Effector CD4-positive, alpha-beta T cell (primary cell): ENCODE results near the gene C20orf144.
A peak's percentile ranks its signal among the peaks of the same experiment; 100 is the strongest.

Experiments used
- DNase-seq: peaks from one replicate; pipeline ENCODE4 v3.0.0-alpha.2; 2020

Gene C20orf144

DNA sequence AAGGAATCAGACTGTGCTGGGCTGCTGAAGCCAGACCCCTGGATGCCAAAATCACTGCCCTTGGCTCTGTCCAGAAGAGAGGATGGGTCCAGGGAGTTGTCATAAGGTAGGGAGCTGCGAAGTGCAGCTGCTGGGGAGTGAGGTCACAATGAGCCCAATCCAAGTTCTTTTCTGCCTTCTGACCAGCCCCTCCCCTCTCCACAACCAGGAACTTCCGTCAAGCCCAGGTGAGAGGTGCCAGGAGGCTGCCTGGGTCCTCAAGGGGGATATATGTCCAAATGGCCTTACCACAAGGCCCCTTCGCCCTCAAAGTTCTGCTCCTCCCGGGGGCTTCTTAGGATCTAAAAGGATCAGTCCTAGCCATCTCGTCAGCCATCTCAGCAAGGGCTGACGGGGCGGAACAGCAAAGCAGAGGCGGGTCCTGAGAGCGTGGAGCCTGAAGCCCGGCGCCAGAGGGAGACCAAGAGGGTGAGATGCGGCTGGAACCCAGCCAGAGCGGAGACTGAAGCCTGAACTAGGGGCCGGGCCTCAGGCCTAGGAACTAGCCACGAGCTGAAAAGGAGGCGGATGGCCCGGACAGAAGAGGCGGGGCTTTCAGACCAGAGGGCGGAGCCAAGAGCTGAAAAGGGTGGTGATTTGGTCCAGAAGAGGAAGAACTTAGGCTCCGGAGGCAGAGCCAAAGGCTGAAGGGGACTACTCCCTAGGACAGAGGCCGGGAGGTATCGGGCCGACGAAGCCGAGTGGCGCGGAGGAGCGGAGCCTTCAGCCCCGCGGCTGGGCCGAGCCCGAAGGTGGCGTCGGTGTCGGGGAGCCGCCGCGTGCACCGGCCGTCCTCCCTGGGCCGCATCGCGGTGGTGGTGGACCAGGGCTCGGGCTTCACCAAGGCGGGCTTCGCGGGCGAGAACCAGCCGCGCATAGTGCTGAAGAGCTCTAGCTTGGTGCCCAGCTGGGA lies 4.4 kb downstream of the C20orf144 start, which contains the start of gene ACTL10:
Gene ACTL10, plus strand, starts transcription at position 651 of the 952 bp plus-strand sequence. CDS start 555 bp downstream, outside the sequence.
- peak; percentile 64 for DNase-seq

DNA sequence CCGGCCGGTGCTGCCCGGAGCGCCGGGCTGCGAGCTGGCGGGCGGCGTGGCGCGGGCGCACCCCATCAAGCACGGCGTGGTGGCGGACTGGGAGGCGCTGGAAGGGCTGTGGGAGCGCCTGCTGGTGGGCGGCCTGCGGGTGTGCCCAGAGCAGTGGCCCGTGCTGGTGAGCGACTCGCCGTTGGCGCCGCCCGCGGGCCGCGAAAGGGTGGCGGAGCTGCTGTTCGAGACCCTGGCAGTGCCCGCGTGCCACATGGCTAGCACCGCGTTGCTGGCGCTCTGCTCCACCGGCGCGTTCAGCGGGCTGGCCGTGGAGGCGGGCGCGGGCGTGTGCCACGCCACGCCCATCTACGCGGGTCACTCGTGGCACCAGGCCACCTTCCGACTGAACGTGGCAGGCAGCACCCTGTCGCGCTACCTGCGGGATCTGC lies 5.1 kb downstream of the C20orf144 start:
- peak; percentile 29 for DNase-seq

DNA sequence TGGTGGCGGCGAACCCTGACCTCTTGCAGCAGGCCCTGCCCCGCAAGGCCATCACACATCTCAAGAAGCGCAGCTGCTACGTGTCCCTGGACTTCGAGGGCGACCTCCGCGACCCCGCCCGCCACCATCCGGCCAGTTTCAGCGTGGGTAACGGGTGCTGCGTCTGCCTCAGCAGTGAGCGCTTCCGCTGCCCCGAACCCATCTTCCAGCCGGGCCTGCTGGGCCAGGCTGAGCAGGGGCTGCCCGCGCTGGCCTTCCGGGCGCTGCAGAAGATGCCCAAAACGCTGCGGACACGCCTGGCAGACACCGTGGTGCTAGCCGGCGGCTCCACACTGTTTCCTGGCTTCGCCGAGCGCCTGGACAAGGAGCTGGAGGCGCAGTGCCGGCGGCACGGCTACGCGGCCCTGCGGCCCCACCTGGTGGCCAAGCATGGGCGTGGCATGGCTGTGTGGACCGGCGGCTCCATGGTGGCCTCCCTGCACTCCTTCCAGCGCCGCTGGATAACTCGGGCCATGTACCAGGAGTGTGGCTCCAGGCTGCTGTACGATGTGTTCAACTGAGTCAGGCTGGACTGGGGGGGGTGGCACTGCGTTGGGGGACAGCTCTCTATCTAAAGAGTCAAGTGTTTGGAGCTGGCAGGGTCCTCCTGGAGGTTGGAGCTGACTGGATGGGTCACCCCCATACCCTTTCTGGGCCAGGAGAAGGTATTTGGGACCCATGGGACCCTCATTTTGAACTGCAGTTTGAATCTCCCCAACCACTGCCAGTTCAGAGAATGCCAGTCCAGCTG lies 5.7 kb downstream of the C20orf144 start:
- peak; percentile 68 for DNase-seq

DNA sequence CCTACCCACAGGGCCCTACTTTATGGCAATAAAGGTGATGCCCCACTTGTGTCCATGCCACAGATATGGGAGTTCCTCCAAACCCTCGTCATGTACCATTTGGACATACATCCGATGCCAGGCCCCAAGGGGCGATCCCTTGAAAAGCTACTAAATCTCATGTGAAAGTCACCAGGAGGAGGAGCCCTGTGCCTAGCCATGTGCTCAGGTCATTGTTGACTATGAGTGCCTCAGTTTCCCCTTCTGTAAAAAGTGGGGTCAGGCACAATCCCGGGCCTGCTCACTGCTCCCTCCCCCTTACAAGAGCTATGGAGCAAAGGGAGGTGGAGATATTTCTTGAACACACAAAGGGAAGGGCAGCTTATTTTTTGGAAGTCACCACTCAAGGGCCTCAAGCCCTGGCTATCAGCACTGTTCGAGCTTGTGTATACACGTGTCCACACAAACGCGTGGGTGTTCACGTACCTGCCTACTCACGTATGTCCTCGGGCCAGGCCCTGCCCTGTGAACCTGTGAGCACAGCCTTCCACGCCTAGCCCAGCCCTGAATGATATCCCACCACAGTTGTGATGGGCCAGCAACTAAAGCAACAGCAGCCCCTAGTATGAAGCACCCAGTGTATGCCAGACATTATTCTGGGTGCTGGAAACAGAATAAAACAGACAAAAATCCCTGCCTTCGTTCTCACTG lies 6.5 kb downstream of the C20orf144 start:
- DNase-seq: no peak

DNA sequence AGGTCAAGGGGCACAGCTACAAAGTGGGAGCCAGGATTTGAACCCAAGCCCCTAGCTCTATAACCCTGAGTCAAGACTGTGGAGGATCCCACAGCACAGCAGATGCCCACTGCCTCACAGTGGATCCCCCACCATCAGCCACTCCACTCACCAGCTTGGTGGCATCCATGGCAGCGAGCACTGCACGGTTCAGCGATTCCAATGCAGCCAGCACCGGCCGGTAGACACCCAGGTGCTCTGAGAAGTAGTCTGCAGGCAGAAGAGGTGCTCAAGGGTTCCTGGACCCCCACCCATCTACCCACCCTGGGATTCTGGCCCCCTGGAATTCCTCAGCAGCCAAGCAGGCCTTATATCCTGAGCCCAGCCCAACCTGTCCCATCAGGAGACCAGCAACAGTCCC lies 7.1 kb downstream of the C20orf144 start:
- DNase-seq: no peak

DNA sequence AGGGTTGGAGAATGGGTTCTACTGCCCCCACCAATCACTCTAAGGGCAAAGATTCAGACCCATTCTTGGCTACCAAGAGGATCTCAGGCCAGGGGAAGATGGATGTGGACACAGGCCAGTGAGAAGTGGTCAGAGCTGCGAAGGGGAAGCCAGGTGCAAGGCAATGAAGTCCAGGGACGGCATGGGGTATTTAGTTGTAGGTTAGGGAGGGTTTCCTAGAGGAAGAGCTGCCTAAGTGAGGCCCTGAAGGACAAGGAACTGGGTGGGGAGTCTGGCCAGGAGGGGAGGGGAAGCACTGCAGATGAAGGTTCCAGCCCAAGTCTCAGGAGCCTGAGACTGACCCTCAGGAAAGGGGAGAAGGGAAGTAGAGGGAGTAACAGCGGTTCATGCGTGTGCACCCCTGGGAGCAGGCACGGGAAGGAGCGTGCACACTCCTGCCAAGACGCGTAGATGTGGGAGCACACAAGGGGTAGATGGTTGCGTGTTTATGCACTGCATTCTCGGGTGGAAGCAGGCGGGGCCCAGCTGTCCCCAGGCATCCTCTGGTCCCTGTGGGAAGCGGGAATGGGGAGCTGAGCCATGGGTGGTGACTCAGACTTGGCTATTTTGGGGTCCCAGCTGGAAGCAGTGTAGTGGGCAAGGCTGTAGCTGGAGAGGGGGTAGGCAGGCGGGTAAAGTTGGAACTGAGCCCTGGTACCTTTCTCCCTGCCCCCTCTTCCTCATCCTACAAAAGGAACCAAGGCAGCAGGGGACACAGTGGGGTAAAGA lies 7.9 kb downstream of the C20orf144 start:
- DNase-seq: no peak

DNA sequence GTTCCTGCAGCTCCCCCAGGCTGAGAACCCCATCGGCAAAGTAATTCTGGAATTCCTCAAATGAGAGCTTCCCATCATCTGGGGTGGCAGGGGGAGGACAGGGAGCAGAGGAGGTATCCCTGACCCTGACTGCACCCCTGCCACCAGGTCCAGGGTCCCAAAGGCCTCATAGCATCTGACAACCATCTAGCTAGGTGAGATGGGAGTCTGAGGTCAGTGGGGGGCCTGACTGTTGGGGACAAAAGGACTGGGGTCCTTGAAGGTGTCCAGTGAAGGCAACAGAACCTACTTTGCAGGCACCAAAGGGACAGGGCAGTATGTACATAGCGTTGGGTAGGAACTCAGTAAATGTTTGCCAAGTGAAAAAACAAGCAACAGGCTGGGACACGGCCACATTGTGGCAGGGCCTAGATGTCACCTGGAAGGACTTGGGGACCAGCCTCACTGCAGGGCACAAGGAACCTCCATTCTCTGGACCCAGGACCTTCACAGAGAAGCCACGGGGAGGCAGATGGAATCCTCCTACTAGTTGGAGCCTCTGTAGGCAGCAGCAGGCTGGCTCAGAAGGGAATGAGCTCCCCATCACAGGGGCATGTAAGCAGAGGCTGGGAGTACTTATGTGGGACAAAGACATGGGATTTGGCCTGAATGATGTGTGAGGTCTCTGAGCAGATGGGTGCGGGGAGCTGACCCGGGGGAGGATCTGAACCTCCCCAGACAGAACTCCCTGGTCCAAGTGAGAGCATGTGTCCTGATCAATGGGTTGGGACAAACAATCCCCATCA lies 8.8 kb downstream of the C20orf144 start:
- no peak for DNase-seq

DNA sequence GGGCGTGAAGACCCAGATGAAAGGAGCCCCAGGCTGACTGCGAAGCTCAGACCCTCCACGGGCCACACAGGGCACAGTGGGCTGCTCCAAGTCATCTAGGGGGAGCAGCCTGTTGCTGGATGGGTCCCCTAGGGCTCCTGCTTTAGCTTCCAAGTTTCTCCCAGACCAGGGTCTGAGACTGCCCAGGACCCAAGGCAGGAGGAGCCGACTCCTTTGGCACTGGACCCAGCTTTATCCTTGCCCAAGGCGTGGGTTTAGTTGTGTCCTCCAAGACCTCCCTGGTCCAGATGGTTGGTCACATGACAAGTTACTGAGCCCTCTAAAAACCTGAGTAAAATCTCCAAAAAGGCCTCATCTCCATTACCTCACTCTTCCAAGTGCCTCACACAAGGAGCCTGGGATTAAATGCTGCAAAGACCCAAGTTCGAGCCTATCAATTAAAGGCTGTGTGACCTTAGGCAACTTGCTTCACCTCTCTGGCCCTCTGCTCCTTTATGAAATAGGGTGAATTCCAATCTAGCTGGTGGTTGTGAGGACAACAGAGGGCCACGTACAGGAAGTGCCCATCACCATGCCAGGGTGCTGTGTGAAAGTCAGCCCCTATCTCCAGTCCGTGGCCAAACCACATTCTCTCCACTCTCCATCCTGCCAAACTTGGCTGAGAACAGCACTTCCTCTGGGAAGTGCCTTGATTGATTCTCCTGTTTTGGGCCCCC lies 9.6 kb downstream of the C20orf144 start:
- DNase-seq: no peak

DNA sequence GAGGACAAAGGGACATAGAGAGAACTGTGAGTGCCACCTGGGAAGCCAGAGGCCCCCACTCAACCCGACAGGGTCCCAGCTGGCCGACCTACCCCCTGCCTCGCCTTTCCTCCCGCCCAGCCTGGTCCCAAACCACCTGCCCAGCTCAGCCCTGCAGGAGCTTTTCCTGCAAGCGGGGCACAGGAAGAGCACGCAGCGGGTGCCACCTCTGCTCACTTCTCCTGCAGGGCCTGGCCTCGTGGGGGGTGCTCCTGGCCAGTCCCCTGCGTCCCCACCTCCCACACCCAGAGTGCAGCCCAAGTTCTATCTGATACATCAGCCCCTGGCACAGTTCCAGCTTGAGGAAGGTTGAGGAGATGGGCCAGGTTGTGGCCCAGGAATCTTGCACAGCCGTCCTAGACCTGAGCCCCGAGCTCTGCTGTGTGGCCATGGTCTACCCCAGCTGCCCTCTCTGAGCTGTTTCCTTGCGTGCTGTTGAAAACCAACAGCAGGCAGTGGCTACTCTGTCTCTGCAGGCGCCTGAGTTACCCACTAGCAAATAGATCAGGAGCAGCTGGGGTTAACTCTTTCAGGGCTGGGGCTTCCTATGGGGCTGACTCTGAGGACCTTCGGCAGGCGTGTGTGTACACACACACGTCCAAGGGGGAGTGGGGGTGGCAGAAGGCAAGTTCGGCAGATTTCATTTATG lies 10.4 kb downstream of the C20orf144 start:
- no peak for DNase-seq

DNA sequence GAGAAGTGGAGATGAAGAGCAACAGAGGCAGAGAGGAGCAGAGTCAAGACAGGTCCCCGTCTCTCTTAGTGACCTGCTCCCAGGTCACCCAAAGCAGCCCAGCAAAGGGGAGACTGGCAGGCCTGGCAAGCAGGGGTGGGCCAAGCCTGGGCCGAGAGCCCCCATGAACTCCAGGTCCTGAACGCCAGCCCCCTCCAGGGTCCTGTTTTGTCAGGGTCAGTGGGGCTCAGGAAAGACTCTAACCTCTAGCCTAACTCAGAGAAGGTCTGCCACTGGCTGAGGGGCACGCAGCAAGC lies 10.9 kb downstream of the C20orf144 start:
- DNase-seq: no peak

DNA sequence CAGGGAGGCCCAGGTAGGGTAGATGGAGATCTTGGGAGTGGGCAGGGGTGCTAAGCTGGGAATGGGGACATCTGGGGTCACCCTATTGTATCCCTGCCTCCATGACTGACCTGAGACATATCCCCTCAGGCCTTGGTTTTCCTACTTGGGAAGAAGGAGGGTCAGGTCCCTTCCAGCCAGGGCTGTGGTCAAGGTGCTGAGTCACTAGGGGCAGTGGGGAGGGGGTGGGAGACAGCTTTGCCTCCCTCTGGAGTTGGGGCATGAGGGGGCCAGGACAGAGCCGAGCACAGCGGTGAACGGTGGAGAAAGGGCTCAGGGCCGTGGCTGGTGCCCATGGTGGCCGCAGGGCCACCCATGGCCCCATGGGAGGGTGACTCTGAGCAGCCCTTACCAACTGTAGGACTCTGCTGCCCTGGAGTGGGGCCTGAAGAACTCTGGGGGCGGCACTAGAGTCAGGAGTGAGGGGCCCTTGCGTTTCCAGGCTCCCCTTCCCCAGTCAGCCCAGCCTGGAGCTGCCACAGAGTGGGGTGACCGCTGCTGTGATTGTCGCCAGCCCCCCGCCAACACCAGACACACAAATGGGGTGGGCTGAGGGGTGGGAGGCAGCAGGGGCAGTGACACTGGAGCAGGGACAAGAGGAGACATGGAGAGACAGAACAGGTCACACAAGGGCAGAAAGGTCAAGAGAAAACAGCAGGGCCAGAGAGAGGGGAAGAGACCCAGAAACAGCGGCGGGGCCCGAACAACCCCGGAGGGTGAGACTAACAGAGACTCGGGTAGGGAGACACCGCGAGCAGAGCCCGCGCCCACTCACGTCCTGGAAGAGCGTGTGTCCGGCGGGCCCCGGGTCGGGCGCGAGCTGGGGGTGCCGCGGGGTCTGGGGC lies 11.5 kb downstream of the C20orf144 start:
- DNase-seq: no peak

DNA sequence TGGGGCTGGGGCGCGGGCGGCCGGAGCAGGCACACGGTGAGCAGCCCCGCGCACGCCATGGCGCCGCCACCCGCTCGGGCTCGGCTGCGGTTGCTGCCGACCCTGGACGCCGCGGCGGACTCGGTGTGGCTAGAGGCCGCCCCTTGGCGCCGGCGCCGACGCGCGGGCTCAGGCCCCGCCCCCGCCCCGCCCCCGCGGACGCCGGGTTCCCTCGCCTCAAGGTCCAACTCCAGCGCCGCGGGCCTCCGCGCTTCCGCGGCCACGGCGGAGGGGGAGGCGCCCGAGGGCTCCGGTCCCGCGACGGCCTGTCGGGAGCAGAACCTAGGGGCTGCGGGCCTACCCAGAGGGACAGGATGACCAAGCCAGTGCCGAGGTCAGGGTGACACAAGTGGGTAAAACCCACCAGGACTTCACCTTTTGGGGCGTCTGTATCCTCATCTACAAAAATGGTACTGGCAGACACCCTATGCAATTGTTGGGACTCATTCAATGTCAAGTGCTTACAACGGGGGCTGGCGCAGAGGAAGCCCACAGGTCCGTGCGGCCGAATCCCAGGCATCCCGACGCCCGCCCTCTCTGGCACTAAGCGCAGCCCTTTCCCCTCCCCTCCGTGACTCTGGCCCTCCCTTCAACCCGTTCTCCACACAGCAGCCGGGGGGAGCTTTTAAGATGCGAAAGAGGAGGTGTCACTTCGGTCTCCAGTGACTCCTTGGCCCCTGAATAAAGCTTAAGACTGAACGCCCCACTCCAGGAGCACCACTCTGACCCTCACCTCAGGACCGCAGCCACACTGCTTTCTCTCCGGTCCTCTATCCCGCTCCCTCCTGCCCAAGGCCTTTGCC lies 12.4 kb downstream of the C20orf144 start, which contains the start of gene NECAB3:
Gene NECAB3, minus strand, starts transcription at position 135 of the 842 bp plus-strand sequence. Its CDS starts 76 bp downstream, at position 59.
- DNase-seq: peak; percentile 44

DNA sequence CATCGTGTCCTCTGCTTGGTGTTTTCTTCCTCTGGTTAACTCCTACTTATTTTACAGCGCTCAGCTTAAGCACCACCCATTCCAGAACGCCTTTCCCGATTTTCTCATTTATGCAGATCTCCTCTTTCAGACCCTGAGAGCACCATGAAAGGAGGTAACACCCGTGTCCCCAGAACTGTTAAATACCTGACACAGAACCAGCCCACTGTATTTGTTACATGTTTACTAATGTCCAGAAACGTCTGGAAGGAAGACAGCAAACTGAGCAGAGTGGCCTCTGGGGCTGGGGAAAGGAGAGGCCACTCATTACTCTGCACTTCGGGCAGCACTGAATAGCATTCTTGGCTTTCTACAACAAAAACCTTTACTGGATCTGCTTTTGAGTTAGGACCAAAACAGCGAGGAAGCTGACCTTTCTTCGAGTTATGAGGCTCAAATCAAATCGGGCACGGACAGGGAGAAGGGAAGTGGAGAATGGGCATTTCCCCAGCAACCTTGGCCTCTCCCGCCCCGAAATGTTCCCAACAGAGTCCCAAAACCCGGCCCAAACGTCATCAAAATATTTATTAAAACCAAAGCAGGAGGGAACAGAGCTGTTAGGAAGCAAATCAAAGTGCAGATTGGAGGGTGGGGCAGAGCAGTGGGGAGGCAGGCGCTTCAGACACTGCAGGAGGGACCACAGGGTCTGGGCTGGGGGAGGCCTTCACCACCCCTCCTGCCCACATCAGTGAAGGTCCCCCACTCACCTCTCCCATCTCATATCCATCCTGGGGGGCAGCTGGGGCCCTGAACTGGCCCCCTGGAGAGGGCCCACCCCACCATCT lies 13.2 kb downstream of the C20orf144 start:
- DNase-seq: no peak

DNA sequence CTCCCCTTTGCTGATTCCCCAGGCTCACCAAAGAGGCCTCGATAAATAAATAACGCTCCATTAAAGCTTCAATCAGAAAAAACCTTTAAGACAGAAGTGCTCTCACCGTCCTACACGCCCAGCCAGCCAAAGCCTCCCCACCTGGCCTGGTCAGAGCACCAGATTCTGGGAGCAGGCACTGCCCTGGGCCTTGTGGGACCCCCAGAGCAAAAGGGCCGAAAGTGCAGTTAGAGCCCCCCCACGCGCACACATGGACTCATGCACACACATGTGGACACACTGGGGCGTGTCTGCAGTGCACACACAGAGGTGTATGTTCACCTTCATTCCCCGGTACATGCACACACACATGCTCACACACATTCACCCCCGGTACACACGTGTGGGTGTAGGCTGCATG lies 14.0 kb downstream of the C20orf144 start:
- DNase-seq: no peak

DNA sequence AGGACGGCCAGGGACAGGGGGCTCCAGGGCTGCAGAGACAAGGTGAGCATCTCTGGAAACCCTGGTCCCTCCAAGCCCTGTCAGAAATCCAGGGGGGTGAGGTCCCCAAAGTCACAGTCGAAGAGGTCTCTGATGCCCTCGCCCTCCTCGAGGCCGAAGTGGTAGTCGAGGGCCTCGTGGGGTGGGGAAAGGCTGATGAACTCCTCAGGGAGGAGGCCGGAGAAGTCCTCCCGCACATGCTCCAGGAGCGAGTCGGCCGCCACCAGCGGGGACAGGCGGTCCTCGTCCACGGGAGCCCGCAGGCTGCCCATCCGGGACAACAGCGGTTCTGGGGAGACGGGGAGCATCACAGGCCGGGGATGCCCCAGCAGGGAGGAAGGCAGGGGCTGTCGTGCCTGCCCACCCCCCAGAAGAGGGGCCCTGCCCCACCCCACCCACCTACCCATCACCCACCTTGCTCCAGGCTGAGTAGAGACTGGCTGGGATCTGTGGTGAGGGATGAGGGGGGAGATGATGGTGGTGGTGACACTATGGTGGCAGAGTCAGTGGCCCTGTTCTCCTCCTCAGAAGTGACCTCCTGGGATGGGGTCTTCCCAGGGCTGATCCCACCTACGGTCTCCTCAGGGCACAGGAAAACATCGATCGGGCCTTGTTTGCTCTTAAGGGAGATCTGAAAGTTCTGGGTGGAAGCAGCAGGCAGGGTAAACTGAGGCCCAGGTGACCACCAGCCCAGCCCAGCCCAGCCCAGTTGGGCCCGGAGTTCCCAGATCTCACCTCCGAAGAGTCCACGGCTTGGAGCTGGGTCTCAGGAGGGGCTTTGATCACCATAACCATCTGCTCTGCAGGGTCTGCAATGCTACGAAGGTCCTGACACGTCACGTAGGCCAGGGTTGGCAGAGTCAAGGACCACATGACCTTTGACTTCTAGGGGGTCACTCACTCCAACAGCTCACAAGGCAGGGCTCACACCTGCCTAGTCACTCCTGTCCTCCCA lies 14.8 kb downstream of the C20orf144 start:
- no peak for DNase-seq
